Ovary (tissue), 9 donors: ENCODE data around the gene KLHDC7A. TPM values are rescaled to one million over a fixed set of nuclear protein-coding genes. Genes with fewer than 3 reads are reported as not detected.

Source experiments
- DNase-seq, 5 donors: peaks; one replicate each; pipeline ENCODE4 v3.0.0-alpha.2; 2019 to 2020
- H3K27ac ChIP-seq, 2 donors: fragments of 200-600 bp; one replicate each; pipeline versions ENCODE4 v1.5.1 to v1.8.0; 2019 to 2022
- H3K27me3 ChIP-seq: fragments of 200-600 bp; one replicate; pipeline ENCODE4 v1.8.0; 2022
- H3K36me3 ChIP-seq: fragments of 200-600 bp; sonication (generic); one replicate; pipeline ENCODE4 v1.5.1; 2019
- H3K4me1 ChIP-seq: one replicate; pipeline ENCODE4 v1.8.1; 2013; ENCODE audit warnings: mild to moderate bottlenecking, moderate library complexity; ENCODE audit not compliant: insufficient read depth
- H3K4me3 ChIP-seq: fragments of 200-600 bp; sonication (generic); one replicate; pipeline ENCODE4 v1.5.1; 2017
- H3K9me3 ChIP-seq, 2 donors: fragments of 200-600 bp in 1 of 2; sonication (generic) in 1 of 2; one replicate each; pipeline versions ENCODE4 v1.5.1 to v1.8.1; 2013 to 2019; ENCODE audit warnings: mild to moderate bottlenecking in 1 of 2, moderate library complexity in 1 of 2
- EP300 ChIP-seq: sonication (generic); formaldehyde crosslinking; IDR thresholded peaks from one replicate; pipeline ENCODE4 v1.6.1; 2017; ENCODE audit warnings: antibody characterized with exemption
- POLR2A ChIP-seq: fragments of 450-650 bp; IDR thresholded peaks from one replicate; pipeline ENCODE4 v1.6.1; 2017; ENCODE audit warnings: antibody characterized with exemption, mild to moderate bottlenecking, moderate library complexity
- WGBS, 3 donors: extraction: QIAGEN DNeasy Blood & Tissue Kit in 1 of 3; methylation state at CpG; one replicate each; pipeline versions ENCODE4 v1.1.5 to v1.1.7; 2013 to 2017; 5-methylcytosine and 5-hydroxymethylcytosine counted together
- intact Hi-C, 4 donors: fragments of 100-400 bp; cut with DNase I; formaldehyde crosslinking; loops; one replicate each; pipeline versions ENCODE4 v1.11.0 to v1.15.1; 2022 to 2023
- polyA plus RNA-seq, 2 donors: library from polyadenylated mRNA; stranded (reverse); fragments of 200-250 nt in 1 of 2; fragments of 350-450 nt in 1 of 2; fragmentation: Illumina TruSeq in 1 of 2; extraction: RNeasy Lipid Tissue Mini Kit (QIAGEN cat#74804) in 1 of 2; gene quantifications; one replicate each; pipeline ENCODE4 v1.2.3, GENCODE V29; 2013 to 2014
- total RNA-seq, 7 donors: library from RNA; depleted of rRNA in 2 of 7; stranded (reverse); fragments of >200 nt in 2 of 7; fragmentation: NEBNext Ultra II Directional in 3 of 7; extraction: Animal tissue kit (Norgen Biotek cat#: 25700) in 3 of 7; gene quantifications; one replicate each; pipeline versions ENCODE4 v1.1.0 to v1.2.4, GENCODE V29; 2016 to 2023
- TF ChIP-seq, protein P1 (sequence below), 3 donors: fragments of 450-650 bp in 2 of 3; fragments of 200-600 bp in 1 of 3; IDR thresholded peaks; one replicate each; pipeline versions ENCODE4 v1.5.1 to v1.8.0; 2016 to 2022; ENCODE audit warnings: antibody characterized with exemption in 3 of 3, mild to moderate bottlenecking in 1 of 3
- donor health status: DM: no; HTN: no; CAD: no; lungs with moderate emphysema.
- donor health status: DM: no; HTN: no; CAD: no.
- donor health status: Bipolar disorder and iron deficiency.
- donor health status: DM: yes; HTN: yes; CAD: no.
- donor health status: DM: no; HTN: no; CAD: no.
- donor health status: DM: yes; HTN: yes; CAD: no.

Gene KLHDC7A
- total and polyA plus RNA-seq, 9 donors: 0.01 to 0.92 (median 0.36) TPM; not detected in 4

DNA sequence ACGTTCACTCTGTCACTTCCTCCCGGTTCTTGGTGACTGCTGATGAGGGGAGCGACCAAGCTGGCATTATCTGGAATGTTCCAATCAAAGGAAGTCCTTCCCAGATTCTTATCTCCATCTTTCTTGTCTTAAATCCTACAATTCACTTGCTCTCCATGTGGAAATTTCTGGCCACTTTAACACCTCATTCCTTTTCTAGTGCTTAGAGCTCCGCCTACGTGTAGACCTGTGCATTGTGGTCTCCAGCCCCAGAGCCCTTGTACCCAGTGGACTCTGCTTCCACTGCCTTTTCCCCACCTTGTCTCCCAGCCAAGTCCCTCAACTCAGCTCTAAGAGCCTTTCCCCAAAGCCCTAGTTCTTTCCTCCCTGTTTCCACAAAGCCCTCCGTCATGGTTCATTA, 12.2 kb upstream of the KLHDC7A start:
- Histone ChIP-seq H3K9me3 (no peaks in the 10 kb centered on the region), H3K4me1 (no peaks in the 10 kb centered on the region), H3K27ac (no peak overlapping the region), H3K27me3 (no peaks in the 10 kb centered on the region), H3K4me3 (no peak overlapping the region), H3K36me3 (no peaks in the 10 kb centered on the region)
- intact Hi-C loops: no loop called here
- DNase-seq: no peak
- 77 to 79% (median 77%) methylated on average over 6 of the region's 6 CpGs for WGBS, 3 donors
- TF ChIP-seq POLR2A (no peak), EP300 (no peak)
- TF ChIP-seq, protein P1, sequence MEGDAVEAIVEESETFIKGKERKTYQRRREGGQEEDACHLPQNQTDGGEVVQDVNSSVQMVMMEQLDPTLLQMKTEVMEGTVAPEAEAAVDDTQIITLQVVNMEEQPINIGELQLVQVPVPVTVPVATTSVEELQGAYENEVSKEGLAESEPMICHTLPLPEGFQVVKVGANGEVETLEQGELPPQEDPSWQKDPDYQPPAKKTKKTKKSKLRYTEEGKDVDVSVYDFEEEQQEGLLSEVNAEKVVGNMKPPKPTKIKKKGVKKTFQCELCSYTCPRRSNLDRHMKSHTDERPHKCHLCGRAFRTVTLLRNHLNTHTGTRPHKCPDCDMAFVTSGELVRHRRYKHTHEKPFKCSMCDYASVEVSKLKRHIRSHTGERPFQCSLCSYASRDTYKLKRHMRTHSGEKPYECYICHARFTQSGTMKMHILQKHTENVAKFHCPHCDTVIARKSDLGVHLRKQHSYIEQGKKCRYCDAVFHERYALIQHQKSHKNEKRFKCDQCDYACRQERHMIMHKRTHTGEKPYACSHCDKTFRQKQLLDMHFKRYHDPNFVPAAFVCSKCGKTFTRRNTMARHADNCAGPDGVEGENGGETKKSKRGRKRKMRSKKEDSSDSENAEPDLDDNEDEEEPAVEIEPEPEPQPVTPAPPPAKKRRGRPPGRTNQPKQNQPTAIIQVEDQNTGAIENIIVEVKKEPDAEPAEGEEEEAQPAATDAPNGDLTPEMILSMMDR (IDR thresholded peaks at IDR 0.05): no peak

DNA sequence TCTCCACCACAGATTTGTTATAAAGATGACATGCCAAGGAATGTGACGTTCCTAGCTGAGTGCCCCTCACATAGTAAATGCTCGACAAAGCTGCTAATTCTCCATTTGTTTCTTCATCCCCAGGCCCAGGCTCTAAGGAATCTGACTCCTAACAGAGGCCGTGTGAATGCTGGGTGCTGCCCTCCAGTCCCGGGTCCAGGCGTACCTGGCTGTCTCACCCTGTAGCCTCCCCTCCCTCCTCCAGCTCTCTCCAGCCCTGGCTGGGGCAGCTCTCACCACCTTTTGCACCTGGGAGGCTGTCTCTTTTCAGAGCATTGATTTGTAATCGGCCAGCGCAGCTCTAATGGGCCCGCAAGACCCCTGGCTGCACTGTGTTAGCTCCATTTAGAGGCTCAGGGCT, 11.2 kb upstream of the KLHDC7A start:
- TF ChIP-seq POLR2A: no peak
- no peak for TF ChIP-seq EP300
- TF ChIP-seq, protein P1 (IDR thresholded peaks at IDR 0.05): no peak
- WGBS, 3 donors: 44 to 61% (median 49%) methylated on average over 8 of the region's 8 CpGs

DNA sequence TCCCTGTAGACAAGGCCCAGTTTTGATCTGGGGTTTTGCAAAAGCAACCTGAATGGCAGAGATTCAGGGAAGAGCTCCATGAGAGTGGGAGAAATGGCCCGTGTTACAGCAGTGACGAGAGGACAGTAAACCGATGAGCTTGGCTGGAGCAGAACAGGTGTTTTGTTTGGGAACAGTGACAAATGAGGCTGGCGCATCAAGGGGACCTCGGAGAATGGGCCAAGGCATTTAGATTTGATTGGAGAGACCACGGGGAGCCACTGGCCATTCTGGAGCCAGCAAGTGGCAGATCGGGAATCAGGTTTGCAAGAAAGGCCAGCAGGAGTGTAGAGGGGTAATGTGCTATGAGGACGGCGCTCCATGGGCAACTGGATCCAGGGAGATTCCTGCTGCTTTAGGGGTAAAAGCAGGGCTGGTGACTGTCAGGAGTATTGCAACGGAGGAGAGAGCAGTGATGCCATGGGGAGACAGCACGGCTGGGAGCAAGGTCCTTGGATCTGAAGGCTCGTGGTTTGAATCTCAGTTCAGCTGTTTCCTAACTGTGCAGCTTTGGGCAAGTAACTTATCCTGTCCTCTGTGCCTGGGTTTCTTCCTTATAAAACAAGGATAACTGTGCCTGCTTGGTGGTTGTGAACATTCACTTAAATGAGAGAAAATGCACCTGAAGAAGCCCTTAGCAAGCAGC, 9.9 kb upstream of the KLHDC7A start:
- intact Hi-C loops: no loop called here
- 68 to 70% (median 69%) methylated on average over 12 of the region's 12 CpGs for WGBS, 3 donors
- no peaks in the 10 kb centered on the region for H3K27me3 ChIP-seq
- H3K9me3 ChIP-seq: no peaks in the 10 kb centered on the region
- TF ChIP-seq, protein P1 (IDR thresholded peaks at IDR 0.05): no peak
- TF ChIP-seq EP300: no peak
- TF ChIP-seq POLR2A: no peak
- H3K36me3 ChIP-seq: no peaks in the 10 kb centered on the region
- no peak overlapping the region for H3K27ac ChIP-seq
- H3K4me3 ChIP-seq: no peak overlapping the region
- no peak for DNase-seq
- H3K4me1 ChIP-seq: no peaks in the 10 kb centered on the region

More for the DNA sequence above, 11.2 kb upstream of the KLHDC7A start:
- no peak overlapping the region for H3K27ac ChIP-seq
- H3K4me3 ChIP-seq: no peak overlapping the region
- H3K36me3 ChIP-seq: no peaks in the 10 kb centered on the region
- DNase-seq: no peak
- no peaks in the 10 kb centered on the region for H3K27me3 ChIP-seq
- no peaks in the 10 kb centered on the region for H3K4me1 ChIP-seq
- no peaks in the 10 kb centered on the region for H3K9me3 ChIP-seq
- intact Hi-C loops: no loop called here

DNA sequence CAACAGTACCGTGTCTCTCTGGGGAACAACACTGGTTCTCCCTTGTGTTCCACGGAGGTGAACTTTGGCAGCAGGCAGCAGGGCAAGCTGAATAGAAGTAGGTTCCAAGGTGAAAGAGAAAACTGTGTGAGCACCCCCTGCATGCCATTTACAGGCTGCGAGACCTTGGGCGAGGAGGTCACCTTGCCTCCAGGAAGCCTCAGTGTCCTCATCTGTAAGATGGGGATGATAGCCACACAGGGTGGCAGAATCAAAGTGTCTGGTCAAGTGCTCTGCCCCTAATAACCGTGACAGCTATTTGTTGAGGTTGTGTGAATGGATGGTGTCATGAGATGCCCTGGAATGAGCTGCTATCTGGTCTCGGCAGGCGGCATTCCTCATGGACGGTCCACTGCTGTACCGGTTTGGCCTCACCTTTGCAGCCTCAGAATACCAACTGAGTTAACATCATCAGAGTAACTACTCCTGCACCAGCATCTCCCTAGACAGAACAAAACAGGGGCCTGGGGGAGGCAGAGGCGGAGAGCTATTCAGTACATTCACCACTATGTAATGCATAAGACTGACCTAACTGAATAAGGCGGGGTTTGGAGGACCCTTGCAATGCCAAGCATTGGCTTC, 7.4 kb upstream of the KLHDC7A start:
- 76 to 81% (median 79%) methylated on average over 11 of the region's 11 CpGs for WGBS, 3 donors
- intact Hi-C loops: no loop called here
- H3K27me3 ChIP-seq: no peaks in the 10 kb centered on the region

More for the DNA sequence above, 7.4 kb upstream of the KLHDC7A start:
- TF ChIP-seq POLR2A (no peak), EP300 (no peak)
- TF ChIP-seq, protein P1 (IDR thresholded peaks at IDR 0.05): no peak
- H3K4me1 ChIP-seq: no peaks in the 10 kb centered on the region
- H3K27ac ChIP-seq: no peak overlapping the region
- H3K36me3 ChIP-seq: no peaks in the 10 kb centered on the region
- no peaks in the 10 kb centered on the region for H3K9me3 ChIP-seq
- H3K4me3 ChIP-seq: no peak overlapping the region
- no peak for DNase-seq
